Gastrocnemius medialis (tissue), 4 donors: ENCODE data around the gene CDK14. TPM values are rescaled to one million over a fixed set of nuclear protein-coding genes. Genes with fewer than 3 reads are reported as not detected.

Experiments
- ATAC-seq, 2 donors: fragments of 150-250 bp; one replicate each; pipeline ENCODE4 v1.9.1; 2016
- DNase-seq, 2 donors: peaks; one replicate each; pipeline ENCODE4 v3.0.0-alpha.2; 2019
- H3K27ac ChIP-seq, 4 donors: fragments of 200-600 bp; sonication (generic); 1 replicate in 1 of 4; 2 replicates in 3 of 4; pipeline ENCODE4 v1.5.1; 2016 to 2018; ENCODE audit warnings: mild to moderate bottlenecking in 2 of 4, moderate library complexity in 1 of 4
- H3K27me3 ChIP-seq, 3 donors: fragments of 200-600 bp; sonication (generic) in 2 of 3; 1 replicate in 1 of 3; 2 replicates in 2 of 3; pipeline versions ENCODE4 v1.5.1 to v1.6.0; 2016 to 2019; ENCODE audit warnings: mild to moderate bottlenecking in 1 of 3, moderate library complexity in 1 of 3
- H3K36me3 ChIP-seq, 2 donors: fragments of 200-600 bp; sonication (generic) in 1 of 2; one replicate each; pipeline ENCODE4 v1.5.1; 2017 to 2018
- H3K4me1 ChIP-seq, 2 donors: fragments of 200-600 bp; sonication (generic) in 1 of 2; one replicate each; pipeline ENCODE4 v1.5.1; 2016 to 2017; ENCODE audit warnings: mild to moderate bottlenecking in 2 of 2
- H3K4me3 ChIP-seq, 4 donors: fragments of 200-600 bp; sonication (generic) in 3 of 4; 1 replicate in 1 of 4; 2 replicates in 3 of 4; pipeline ENCODE4 v1.5.1; 2016 to 2019; ENCODE audit warnings: mild to moderate bottlenecking in 2 of 4
- H3K9me3 ChIP-seq, 3 donors: fragments of 200-600 bp; sonication (generic) in 2 of 3; 1 replicate in 1 of 3; 2 replicates in 2 of 3; pipeline ENCODE4 v1.5.1; 2016 to 2019
- CTCF ChIP-seq, 5 experiments: fragments of 450-650 bp in 3 of 5; fragments of 200-600 bp in 2 of 5; sonication (generic) in 2 of 5; IDR thresholded peaks in 4 of 5; conservative IDR thresholded peaks in 1 of 5; 1 replicate in 4 of 5; 2 replicates in 1 of 5; pipeline ENCODE4 v1.5.1; 2016 to 2019; ENCODE audit warnings: antibody characterized with exemption in 5 of 5, mild to moderate bottlenecking in 3 of 5, moderate library complexity in 3 of 5
- POLR2A ChIP-seq, 2 donors: fragments of 450-650 bp; IDR thresholded peaks; one replicate each; pipeline ENCODE4 v1.6.1; 2017; ENCODE audit warnings: antibody characterized with exemption in 2 of 2, mild to moderate bottlenecking in 2 of 2, moderate library complexity in 2 of 2
- in situ Hi-C, 4 donors: fragments of 200-750 bp; cut with MboI; loops; one replicate each; pipeline versions ENCODE4 v1.15.0 to v1.8.0; 2017; ENCODE audit warnings: low sequenced_read_pairs in 4 of 4
- intact Hi-C: fragments of 100-400 bp; cut with DNase I; formaldehyde crosslinking; loops from one replicate; pipeline ENCODE4 v1.15.1; 2023; ENCODE audit warnings: low total_unique reads
- total RNA-seq, 4 donors: library from RNA; depleted of rRNA; stranded (reverse); fragments of >200 nt; gene quantifications; one replicate each; pipeline versions ENCODE4 v1.1.0 to v1.2.3, GENCODE V29; 2016

CDK14 gene
- total RNA-seq, 4 donors from 2014 or later = 3.9 to 8.6 (median 7.3) TPM

DNA sequence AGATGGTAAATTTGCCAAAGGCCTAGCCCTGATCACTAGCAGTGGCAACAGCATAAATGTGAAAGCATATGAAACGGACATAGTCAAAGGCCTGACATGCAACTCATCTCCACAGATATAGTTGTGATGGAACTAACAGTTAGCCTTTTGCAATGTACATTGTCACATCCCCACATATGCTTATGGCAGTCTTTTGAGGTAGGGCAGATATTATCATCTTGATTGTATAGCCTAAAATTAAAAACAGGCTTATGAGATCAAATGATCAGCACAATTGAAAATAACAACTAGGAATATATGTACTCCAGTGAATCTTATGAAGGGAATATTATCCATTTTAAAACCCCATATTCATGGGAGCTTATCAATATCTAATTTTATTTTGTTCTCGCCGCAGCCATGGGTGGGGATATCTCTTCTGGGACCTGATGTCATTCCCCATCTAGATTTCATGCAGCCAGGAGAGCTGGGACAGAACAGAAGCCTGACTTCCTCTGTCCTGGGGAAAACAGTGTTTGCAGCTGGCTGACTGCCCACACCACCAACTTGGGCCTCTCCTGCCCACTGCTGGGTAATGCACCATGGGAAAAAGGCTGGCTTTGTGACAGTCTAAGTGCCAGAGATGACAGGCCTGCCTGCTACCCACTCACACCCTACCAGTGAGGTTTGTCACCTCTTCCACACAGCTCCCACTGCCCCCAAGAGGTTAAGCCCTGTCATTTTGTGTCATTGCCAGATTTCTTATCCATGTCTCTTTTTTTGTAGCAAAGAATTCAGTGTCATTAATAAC, 487.9 kb downstream of the CDK14 start:
- no peak overlapping the region for H3K27ac ChIP-seq
- in situ Hi-C loops = loop anchor here in 2 of 4 donors (10.0 to 25.0 kb wide), 2 partner anchors 528 to 701 kb away; no protein-coding TSS in a partner anchor
- intact Hi-C loops = loop anchor here (10.0 kb wide), 2 partner anchors 551 to 791 kb away; no protein-coding TSS in a partner anchor

GRCh38 chr7:91085175-91085574, 489.1 kb downstream of the CDK14 start:
- TF ChIP-seq CTCF (IDR thresholded peaks at IDR 0.05 in 4 of 5, conservative IDR thresholded peaks at IDR 0.05 in 1 of 5) = no peak
- ATAC-seq (no peak), DNase-seq (no peak)
- in situ Hi-C loops (loop anchor here in 2 of 4 donors (10.0 to 25.0 kb wide), 2 partner anchors 527 to 700 kb away; no protein-coding TSS in a partner anchor), intact Hi-C loops (loop anchor here (10.0 kb wide), 2 partner anchors 550 to 790 kb away; no protein-coding TSS in a partner anchor)
- H3K4me3 ChIP-seq = no peak overlapping the region
- H3K27ac ChIP-seq = no peak overlapping the region
- H3K36me3 ChIP-seq = no peaks in the 10 kb centered on the region
- no peaks in the 10 kb centered on the region for H3K27me3 ChIP-seq
- peaks cover 0 to 9% of the 10 kb centered on the region in 2 donors for H3K4me1 ChIP-seq
- H3K9me3 ChIP-seq = no peaks in the 10 kb centered on the region

More for the DNA sequence above, 487.9 kb downstream of the CDK14 start:
- Histone ChIP-seq H3K4me1 (peaks cover 0 to 9% of the 10 kb centered on the region in 2 donors), H3K9me3 (no peaks in the 10 kb centered on the region), H3K27me3 (no peaks in the 10 kb centered on the region), H3K4me3 (no peak overlapping the region), H3K36me3 (no peaks in the 10 kb centered on the region)
- ATAC-seq (no peak), DNase-seq (no peak)
- TF ChIP-seq CTCF (IDR thresholded peaks at IDR 0.05 in 4 of 5, conservative IDR thresholded peaks at IDR 0.05 in 1 of 5) (no peak), POLR2A (IDR thresholded peaks at IDR 0.05) (no peak)

- Histone ChIP-seq H3K9me3 (no peaks in the 10 kb centered on the region), H3K27me3 (no peaks in the 10 kb centered on the region), H3K27ac (no peak overlapping the region), H3K4me3 (no peak overlapping the region), H3K36me3 (no peaks in the 10 kb centered on the region), H3K4me1 (peaks cover 3 to 9% of the 10 kb centered on the region in 2 donors)
- ATAC-seq (no peak), DNase-seq (no peak)
- in situ Hi-C loops = loop anchor here in 2 of 4 donors (10.0 to 25.0 kb wide), 2 partner anchors 526 to 699 kb away; no protein-coding TSS in a partner anchor
- intact Hi-C loops = loop anchor here (10.0 kb wide), 2 partner anchors 549 to 789 kb away; no protein-coding TSS in a partner anchor
- TF ChIP-seq POLR2A (IDR thresholded peaks at IDR 0.05) = no peak
- TF ChIP-seq CTCF (IDR thresholded peaks at IDR 0.05 in 4 of 5, conservative IDR thresholded peaks at IDR 0.05 in 1 of 5) = no peak
These were observed 490.1 kb downstream of the CDK14 start for GRCh38 chr7:91086200-91086599.

DNA sequence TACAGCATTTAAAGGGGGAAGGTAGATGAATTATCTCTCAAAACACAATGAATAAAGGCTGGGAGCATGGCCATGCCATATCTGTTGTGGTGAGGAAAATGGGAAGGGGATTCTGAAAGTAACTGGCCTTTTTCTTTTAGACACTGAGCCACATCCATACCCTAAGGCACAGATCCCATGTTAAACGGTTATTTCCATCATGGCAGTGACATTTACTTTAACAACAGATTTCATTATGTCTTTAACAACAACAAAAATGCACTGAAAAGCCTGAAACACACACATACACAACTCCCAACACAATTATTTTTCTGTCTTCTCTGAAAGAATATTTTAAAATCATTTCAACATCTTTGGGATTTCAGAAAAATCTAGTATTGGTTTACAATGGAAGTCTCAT, 492.0 kb downstream of the CDK14 start:
- H3K27ac ChIP-seq = no peak overlapping the region
- DNase-seq (no peak), ATAC-seq (no peak)
- no peaks in the 10 kb centered on the region for H3K27me3 ChIP-seq
- intact Hi-C loops = loop anchor here (10.0 kb wide), 2 partner anchors 547 to 787 kb away; no protein-coding TSS in a partner anchor
- TF ChIP-seq CTCF (IDR thresholded peaks at IDR 0.05 in 4 of 5, conservative IDR thresholded peaks at IDR 0.05 in 1 of 5) (no peak), POLR2A (IDR thresholded peaks at IDR 0.05) (no peak)
- peaks cover 0 to 3% of the 10 kb centered on the region in 2 donors for H3K4me1 ChIP-seq
- H3K36me3 ChIP-seq = no peaks in the 10 kb centered on the region
- in situ Hi-C loops = loop anchor here in 2 of 4 donors (10.0 to 25.0 kb wide), 2 partner anchors 524 to 697 kb away; no protein-coding TSS in a partner anchor
- H3K9me3 ChIP-seq = no peaks in the 10 kb centered on the region
- H3K4me3 ChIP-seq = no peak overlapping the region
